Measurements from ENCODE around the gene CSRP3.

DNA sequence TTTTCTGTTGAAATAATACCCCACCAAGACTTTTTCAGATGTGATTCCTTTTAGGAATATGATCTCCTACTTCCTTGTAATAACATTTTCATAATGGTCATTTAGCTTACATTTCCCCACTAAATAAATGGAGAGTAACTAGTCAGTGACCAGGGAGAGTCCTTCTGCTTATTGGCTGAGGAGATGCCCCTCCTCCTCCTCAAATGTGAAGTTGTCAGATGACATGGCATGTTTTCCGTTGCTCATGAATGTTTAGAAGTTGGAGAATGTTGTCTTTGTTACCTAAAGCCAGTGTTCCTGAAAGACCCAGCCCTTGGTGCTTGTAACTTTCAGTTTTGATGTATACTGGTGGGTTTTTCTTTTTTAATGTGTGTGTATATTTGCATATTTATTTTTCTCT, 38.2 kb downstream of the CSRP3 start:
- TF ChIP-seq CTCF (IDR thresholded peaks at IDR 0.05) (no peak), POLR2A (IDR thresholded peaks at IDR 0.05) (no peak)

Data from right lobe of liver (tissue), 4 donors.